K562 (cell line): ENCODE measurements around the gene SPSB1. TPM values are rescaled to one million over a fixed set of nuclear protein-coding genes. Genes with fewer than 3 reads are reported as not detected.

Experiments used
- ATAC-seq: fragments of 200-7000 bp; cut with Tn5 transposase; 3 replicates; pipeline ENCODE4 v1.9.1; 2020; ENCODE audit warnings: moderate library complexity
- BruUV-seq: library from RNA; stranded (reverse); fragments of 400-500 nt; replicated peaks from 2 replicates; lab custom pipeline; 2021; lab: Mats Ljungman, UMichigan
- CTCF ChIA-PET: fragments of 300-600 bp; formaldehyde crosslinking; extraction: SDS; loops from one replicate; lab custom pipeline; 2021; ENCODE audit warnings: low intra/inter-chr PET ratio; lab: Yijun Ruan, JAX
- POLR2A ChIA-PET: fragments of 300-600, 350-650 bp; sonication (Branson Sonifier 250); formaldehyde crosslinking; extraction: SDS; loops from one replicate; lab custom pipeline; 2021; ENCODE audit warnings: antibody characterized with exemption, inconsistent platforms; lab: Yijun Ruan, JAX
- DNase-seq, 4 experiments: peaks; one replicate each; pipeline versions ENCODE4 v3.0.0 to v3.0.0-alpha.2; 2011 to 2018; ENCODE audit warnings: low spot score in 3 of 4, mixed read lengths in 3 of 4; ENCODE audit errors: extremely low read depth in 1 of 4
- FAIRE-seq: peaks from 2 replicates; lab custom pipeline; 2011; peaks lifted over from hg19 to GRCh38; lab: Jason Lieb, UNC
- H2AFZ ChIP-seq: 2 replicates; pipeline ENCODE4 v1.6.0; 2011; ENCODE audit warnings: low read depth, low read length, control low read depth, inconsistent platforms
- H3K27ac ChIP-seq: fragments of 200-600 bp; 3 replicates; pipeline ENCODE4 v1.8.0; 2011; ENCODE audit warnings: low read depth, mild to moderate bottlenecking, control low read depth, inconsistent platforms, low read length, moderate library complexity, mixed read lengths; ENCODE audit errors: extremely low read depth
- H3K27me3 ChIP-seq, 2 experiments: fragments of 300-600 bp in 1 of 2; 2 replicates in 1 of 2; 3 replicates in 1 of 2; pipeline versions ENCODE4 v1.6.0 to v1.8.0; 2011; ENCODE audit warnings: inconsistent platforms in 2 of 2, low read length in 2 of 2, mild to moderate bottlenecking in 1 of 2, mixed read lengths in 1 of 2, moderate library complexity in 1 of 2; ENCODE audit not compliant: control insufficient read depth in 2 of 2, insufficient read depth in 2 of 2
- H3K36me3 ChIP-seq: fragments of 300-600 bp; 3 replicates; pipeline ENCODE4 v1.8.0; 2011; ENCODE audit warnings: mild to moderate bottlenecking, low read length, inconsistent platforms; ENCODE audit not compliant: control insufficient read depth, insufficient read depth
- H3K4me1 ChIP-seq, 2 experiments: fragments of 200-600 bp in 1 of 2; replicated peaks in 1 of 2; 2 replicates in 1 of 2; 3 replicates in 1 of 2; pipeline versions ENCODE4 v1.5.1 to v1.8.0; 2011; ENCODE audit warnings: inconsistent platforms in 2 of 2, low read length in 2 of 2, mild to moderate bottlenecking in 1 of 2, mixed read lengths in 1 of 2, moderate library complexity in 1 of 2; ENCODE audit not compliant: control insufficient read depth in 2 of 2, insufficient read depth in 2 of 2
- H3K4me2 ChIP-seq: 2 replicates; pipeline ENCODE4 v1.6.1; 2011; ENCODE audit warnings: low read length, control low read depth, inconsistent platforms, mixed read lengths; ENCODE audit not compliant: insufficient read depth
- H3K4me3 ChIP-seq: fragments of 200-600 bp; sonication (generic), shearing (Covaris generic); 2 replicates; pipeline ENCODE4 v1.5.1; 2016; ENCODE audit warnings: control low read depth, inconsistent platforms
- H3K79me2 ChIP-seq: fragments of 200-600 bp; 3 replicates; pipeline ENCODE4 v1.8.0; 2011; ENCODE audit warnings: low read length, inconsistent platforms; ENCODE audit not compliant: control insufficient read depth, insufficient read depth
- H3K9ac ChIP-seq, 2 experiments: 2 replicates each; pipeline versions ENCODE4 v1.6.0 to v1.6.1; 2011; ENCODE audit warnings: low read depth in 2 of 2, low read length in 2 of 2, control low read depth in 1 of 2, inconsistent platforms in 1 of 2, mild to moderate bottlenecking in 1 of 2, mixed read lengths in 1 of 2; ENCODE audit not compliant: insufficient read depth in 1 of 2
- H3K9me1 ChIP-seq: one replicate; pipeline ENCODE4 v1.6.0; 2011; ENCODE audit warnings: inconsistent platforms, mild to moderate bottlenecking, low read length, moderate library complexity; ENCODE audit not compliant: control insufficient read depth, insufficient read depth
- H3K9me3 ChIP-seq: replicated peaks from 2 replicates; pipeline ENCODE4 v1.5.1; 2011; ENCODE audit warnings: low read depth, low read length, inconsistent platforms; ENCODE audit not compliant: control insufficient read depth, insufficient read depth
- H4K20me1 ChIP-seq: replicated peaks from 2 replicates; pipeline ENCODE4 v1.6.1; 2011; ENCODE audit warnings: low read length, inconsistent platforms, mixed read lengths; ENCODE audit not compliant: control insufficient read depth, insufficient read depth
- CSDE1 ChIP-seq, 2 experiments: fragments of 450-650 bp; IDR thresholded peaks; 2 replicates each; pipeline ENCODE4 v1.6.1; 2016; ENCODE audit warnings: mild to moderate bottlenecking in 1 of 2
- DIDO1 ChIP-seq: fragments of 450-650 bp; IDR thresholded peaks from 2 replicates; pipeline ENCODE4 v1.6.1; 2016; ENCODE audit warnings: low read depth, missing biosample characterization, missing genetic modification characterization
- FOSL1 ChIP-seq: fragments of 200-800 bp; sonication (Bioruptor generic); conservative IDR thresholded peaks from 2 replicates; pipeline ENCODE4 v1.6.1; 2016; ENCODE audit warnings: missing genetic modification characterization, missing compliant biosample characterization
- FOXP4 ChIP-seq: sonication (generic); formaldehyde crosslinking; IDR thresholded peaks from 2 replicates; pipeline ENCODE4 v1.8.0; 2022; ENCODE audit warnings: mild to moderate bottlenecking, missing genetic modification reagents, borderline replicate concordance
- HDAC8 ChIP-seq: fragments of 450-650 bp; IDR thresholded peaks from 2 replicates; pipeline ENCODE4 v1.6.1; 2016; ENCODE audit warnings: mild to moderate bottlenecking, missing genetic modification characterization, moderate library complexity, missing compliant biosample characterization
- KAT8 ChIP-seq: fragments of 450-650 bp; IDR thresholded peaks from 2 replicates; pipeline ENCODE4 v1.6.1; 2016; ENCODE audit warnings: low read depth, mild to moderate bottlenecking
- MCM7 ChIP-seq, 2 experiments: fragments of 450-650 bp; IDR thresholded peaks; 2 replicates each; pipeline ENCODE4 v1.6.1; 2016 to 2018
- MNT ChIP-seq, 2 experiments: fragments of 450-650 bp; conservative IDR thresholded peaks; 2 replicates each; pipeline ENCODE4 v1.6.1; 2017; ENCODE audit warnings: mild to moderate bottlenecking in 2 of 2, moderate library complexity in 2 of 2
- NR2C1 ChIP-seq, 2 experiments: fragments of 450-650 bp; IDR thresholded peaks; 2 replicates each; pipeline ENCODE4 v1.6.1; 2017; ENCODE audit warnings: mild to moderate bottlenecking in 2 of 2, antibody characterized with exemption in 1 of 2, inconsistent platforms in 1 of 2, missing compliant biosample characterization in 1 of 2, missing genetic modification characterization in 1 of 2
- NR2C2 ChIP-seq, 2 experiments: fragments of 200-800 bp in 1 of 2; sonication (Bioruptor generic) in 1 of 2; sonication (generic) in 1 of 2; formaldehyde crosslinking in 1 of 2; IDR thresholded peaks; 2 replicates each; pipeline versions ENCODE4 v1.6.1 to v1.8.0; 2016 to 2022; ENCODE audit warnings: mild to moderate bottlenecking in 1 of 2, missing compliant biosample characterization in 1 of 2, missing genetic modification characterization in 1 of 2, missing genetic modification reagents in 1 of 2
- PHF20 ChIP-seq: fragments of 450-650 bp; IDR thresholded peaks from 2 replicates; pipeline ENCODE4 v1.6.1; 2018; ENCODE audit not compliant: partially characterized antibody
- RBM15 ChIP-seq: fragments of 200-400 bp; formaldehyde crosslinking; IDR thresholded peaks from 2 replicates; pipeline ENCODE4 v1.6.1; 2018; ENCODE audit warnings: mild to moderate bottlenecking, low read length, moderate library complexity; ENCODE audit not compliant: insufficient read depth
- STAT5B ChIP-seq: fragments of 250-450 bp; sonication (Bioruptor Pico); IDR thresholded peaks from 2 replicates; pipeline ENCODE4 v1.8.0; 2021; ENCODE audit warnings: mild to moderate bottlenecking, inconsistent platforms
- TBL1XR1 ChIP-seq, 2 experiments: IDR thresholded peaks; 2 replicates each; pipeline ENCODE4 v1.6.1; 2012; ENCODE audit warnings: improper control_type of control experiment in 2 of 2, low read length in 2 of 2, mild to moderate bottlenecking in 1 of 2
- TBP ChIP-seq: optimal IDR thresholded peaks from 2 replicates; pipeline ENCODE3; 2011; ENCODE audit warnings: low read depth, low read length, improper control_type of control experiment
- TRIM24 ChIP-seq, 2 experiments: fragments of 450-650 bp; IDR thresholded peaks; 2 replicates each; pipeline ENCODE4 v1.6.1; 2016
- WHSC1 ChIP-seq: IDR thresholded peaks from one replicate; pipeline ENCODE4 v1.6.1; 2012; ENCODE audit warnings: low read length, control low read depth, inconsistent platforms
- ZNF133 ChIP-seq: fragments of 250-450 bp; sonication (Bioruptor Pico); IDR thresholded peaks from 2 replicates; pipeline ENCODE4 v1.4.0; 2020; ENCODE audit warnings: mild to moderate bottlenecking
- ZNF584 ChIP-seq: fragments of 200-800 bp; sonication (Bioruptor generic); IDR thresholded peaks from 2 replicates; pipeline ENCODE4 v1.6.1; 2016; ENCODE audit warnings: low read depth, mild to moderate bottlenecking, missing genetic modification characterization, missing compliant biosample characterization
- WGBS: fragments of 100-300 bp; shearing (Covaris generic); methylation state at CpG from one replicate; pipeline ENCODE4 v1.1.6; 2016; ENCODE audit warnings: low coverage, mixed read lengths; ENCODE audit not compliant: insufficient coverage; ENCODE audit errors: missing lambda C conversion rate; 5-methylcytosine and 5-hydroxymethylcytosine counted together
- in situ Hi-C: fragments of 300-500 bp; cut with MboI; formaldehyde crosslinking; loops from 4 replicates; pipeline ENCODE4 v1.15.0; 2018; ENCODE audit warnings: inconsistent platforms, mixed read lengths
- intact Hi-C: fragments of 100-400 bp; cut with micrococcal nuclease; formaldehyde crosslinking; loops from 2 replicates; pipeline ENCODE4 v1.14.2; 2022
- polyA plus RNA-seq, 8 experiments: library from polyadenylated mRNA; depleted of rRNA in 4 of 8; stranded (reverse) in 5 of 8; unstranded in 3 of 8; fragments of >200 nt; fragmentation: Nextera tagmentation in 2 of 8; fragmentation: Illumina TruSeq in 1 of 8; extraction: Ambion mirVana in 2 of 8; extraction: Trizol in 1 of 8; gene quantifications; 2 replicates each; pipeline versions ENCODE4 v1.2.1 to v1.2.3, GENCODE V29; 2011 to 2014; ENCODE audit warnings: inconsistent platforms in 1 of 8, missing spikeins in 1 of 8
- total RNA-seq, 7 experiments: library from RNA; depleted of rRNA in 6 of 7; stranded (reverse); fragments of >200 nt in 6 of 7; fragmentation: Illumina TruSeq in 2 of 7; extraction: Trizol in 2 of 7; gene quantifications; 2 replicates each; pipeline versions ENCODE4 v1.2.1 to v1.2.3, GENCODE V29; 2011 to 2021; ENCODE audit warnings: low replicate concordance in 1 of 7

The SPSB1 gene
- total and polyA plus RNA-seq, 9 of the 15 experiments (the other 6 are each of a cell fraction or from before 2014, with no cell fraction given), result 0.06 to 0.35 (median 0.14) TPM; not detected in 6

GRCh38 chr1:9289711-9290485 lies 2.8 kb upstream of the SPSB1 start:
- FAIRE-seq, result no peak
- no peak for ATAC-seq
- Histone ChIP-seq H3K4me1 (peaks cover 3 to 20% of the 10 kb centered on the region in 2 experiments; a peak in 3 of 5 replicates), H3K27ac (no peak overlapping the region), H3K36me3 (no peaks in the 10 kb centered on the region), H3K27me3 (peaks cover 20 to 30% of the 10 kb centered on the region in 2 experiments), H3K9me1 (no peaks in the 10 kb centered on the region), H4K20me1 (0 out of 2 replicates have a peak, but pooled peaks cover 10% of the 10 kb centered on the region), H3K9ac (no peak overlapping the region), H2AFZ (no peak overlapping the region), H3K79me2 (no peaks in the 10 kb centered on the region), H3K4me2 (no peak overlapping the region), H3K4me3 (no peak overlapping the region), H3K9me3 (peaks cover 8% of the 10 kb centered on the region; the same call in 1 of the 2 replicates)
- CTCF ChIA-PET, result interaction anchor here (0.6 to 6.2 kb wide), 7 partner anchors 33 to 218 kb away, joined by 3 to 90 read pairs (median 6); no protein-coding TSS in a partner anchor
- in situ Hi-C loops (loop anchor here (5.0 to 10.0 kb wide), 2 partner anchors 165 to 202 kb away; no protein-coding TSS in a partner anchor), intact Hi-C loops (loop anchor here (1.0 to 10.0 kb wide), 4 partner anchors 23 to 295 kb away; partner anchors contain the start of gene TMEM201)
- no peak for DNase-seq
- POLR2A ChIA-PET, result interaction anchor here (0.7 to 1.6 kb wide), 8 partner anchors 10 to 412 kb away, joined by 3 to 4 read pairs (median 3); no protein-coding TSS in a partner anchor
- 6% methylated on average over 5 of the region's 5 CpGs for WGBS
- BruUV-seq, result no TSS peak
- TF ChIP-seq NR2C2 (CRISPR knock-in tag; IDR thresholded peaks at IDR 0.05) (no peak), NR2C2 (tag; IDR thresholded peaks at IDR 0.05) (no peak), FOXP4 (no peak), TRIM24 (IDR thresholded peaks at IDR 0.05) (0 out of 4 replicates have a peak, but pooled peaks of 1 of the 2 experiments have one; percentile 25), RBM15 (no peak), ZNF133 (CRISPR knock-in tag) (no peak), MCM7 (IDR thresholded peaks at IDR 0.05) (no peak), WHSC1 (no peak), PHF20 (no peak), ZNF584 (CRISPR knock-in tag) (no peak), HDAC8 (tag) (no peak), CSDE1 (IDR thresholded peaks at IDR 0.05) (no peak), KAT8 (no peak), FOSL1 (tag) (peak; percentile 40; the same call in 1 of the 2 replicates), NR2C1 (IDR thresholded peaks at IDR 0.05) (no peak), NR2C1 (tag; IDR thresholded peaks at IDR 0.05) (no peak), DIDO1 (tag) (no peak), TBP (no peak), TBL1XR1 (IDR thresholded peaks at IDR 0.05; ENCODE audit: low read length in 2 of 2) (no peak), STAT5B (CRISPR knock-in tag) (no peak), MNT (conservative IDR thresholded peaks at IDR 0.05) (no peak)
